ENCODE results near the gene UNC45A. TPM values are rescaled to one million over a fixed set of nuclear protein-coding genes. Genes with fewer than 3 reads are reported as not detected.

The UNC45A gene
- total RNA-seq, 1 donor from 2014 or later: 93.1 TPM

DNA sequence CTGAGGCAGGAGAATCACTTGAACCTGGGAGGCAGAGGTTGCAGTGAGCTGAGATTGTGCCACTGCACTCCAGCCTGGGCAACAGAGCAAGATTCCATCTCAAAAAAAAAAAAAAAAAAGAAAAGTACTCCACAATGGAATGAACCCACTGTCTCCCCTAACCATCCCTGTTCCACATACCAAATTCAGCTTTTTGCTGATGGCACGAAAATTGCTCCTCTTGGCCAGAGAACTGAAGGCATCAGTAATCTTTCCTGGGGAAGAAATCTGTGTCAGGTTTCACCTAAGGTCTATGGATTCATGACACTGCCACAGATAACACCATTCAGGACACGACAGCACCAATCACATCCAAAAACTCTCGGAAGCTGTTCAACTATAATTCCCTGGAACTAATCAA, 66.1 kb downstream of the UNC45A start:
- no peak for DNase-seq (ENCODE audit: low read depth in 2 of 2)

Other genes starting within 250 kb of the UNC45A start
- 1.6 and 3.3 TPM in 2 replicates for gene BLM, start 217.9 kb upstream of the UNC45A start, total RNA-seq
- 47.9 and 56.0 TPM in 2 replicates for gene FURIN, start 66.7 kb upstream of the UNC45A start, total RNA-seq
- 45.5 and 49.0 TPM in 2 replicates for gene FES, start 50.8 kb upstream of the UNC45A start, total RNA-seq
- gene MAN2A2, start 32.0 kb upstream of the UNC45A start, total RNA-seq: 16.8 and 28.8 TPM in 2 replicates
- gene HDDC3, start 2.7 kb upstream of the UNC45A start, total RNA-seq: 8.1 and 9.2 TPM in 2 replicates
- gene RCCD1, start 19.6 kb downstream of the UNC45A start, total RNA-seq: 3.3 and 4.6 TPM in 2 replicates
- 22.6 and 60.6 TPM in 2 replicates for gene PRC1, start 59.2 kb downstream of the UNC45A start, total RNA-seq
- gene VPS33B, start 87.3 kb downstream of the UNC45A start, total RNA-seq: 8.7 and 10.5 TPM in 2 replicates
- 0.22 and 0.40 TPM in 2 replicates for gene SV2B, start 165.0 kb downstream of the UNC45A start, total RNA-seq